Epithelial cell of esophagus (primary cell): ENCODE measurements around the gene DYNLT3.

ENCODE experiments used
- DNase-seq: peaks from one replicate; pipeline ENCODE4 v3.0.0; 2010; ENCODE audit warnings: low read depth
- H3K4me3 ChIP-seq: 2 replicates; pipeline ENCODE4 v1.5.1; 2011; ENCODE audit warnings: mild to moderate bottlenecking, low read length, control low read depth
- TF ChIP-seq, protein P1 (sequence below): IDR thresholded peaks from 2 replicates; pipeline ENCODE4 v1.5.1; 2011; ENCODE audit warnings: low read depth, mild to moderate bottlenecking, low read length, control low read depth, inconsistent platforms; ENCODE audit not compliant: insufficient read depth; ENCODE audit errors: missing control alignments

The DYNLT3 gene

DNA sequence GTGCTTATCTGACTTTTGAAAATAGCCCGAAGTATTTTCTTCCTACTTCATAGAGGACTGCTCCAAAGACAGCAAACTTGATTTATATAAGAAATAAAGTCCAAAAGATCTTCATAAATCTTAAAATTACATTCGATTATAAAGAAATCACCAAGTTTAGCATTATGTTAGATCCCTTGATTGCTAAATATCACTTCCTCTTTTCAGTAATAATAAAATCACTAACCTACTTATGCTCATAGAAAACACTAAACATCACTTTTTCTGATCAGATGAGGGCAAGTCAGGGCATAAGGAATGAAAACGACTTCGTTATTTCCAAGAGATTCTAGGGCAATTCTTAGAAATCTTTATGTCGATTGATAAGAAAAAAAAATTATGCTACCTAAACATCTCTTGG lies 32.0 kb downstream of the DYNLT3 start:
- no peak overlapping the region for H3K4me3 ChIP-seq
- DNase-seq = no peak

DNA sequence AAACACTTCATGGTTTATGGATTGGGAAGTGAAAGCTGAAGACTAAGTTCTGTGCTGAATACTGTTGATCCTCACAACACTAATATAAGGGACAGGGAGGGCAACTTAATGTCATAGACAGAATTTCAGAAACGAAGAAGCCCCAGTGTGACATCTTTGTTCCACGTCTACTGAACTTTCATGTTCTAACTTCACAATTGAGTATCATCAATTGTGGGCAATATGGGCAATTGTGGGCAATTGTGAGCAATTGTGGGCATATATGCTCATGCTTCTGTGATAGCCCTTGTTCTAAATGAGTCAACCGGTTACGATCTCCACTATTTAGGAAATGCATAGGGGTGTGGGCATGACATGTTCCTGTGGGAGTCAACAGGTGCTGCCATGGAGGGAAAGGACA lies 33.8 kb downstream of the DYNLT3 start:
- DNase-seq = no peak
- H3K4me3 ChIP-seq = no peak overlapping the region
- TF ChIP-seq, protein P1, sequence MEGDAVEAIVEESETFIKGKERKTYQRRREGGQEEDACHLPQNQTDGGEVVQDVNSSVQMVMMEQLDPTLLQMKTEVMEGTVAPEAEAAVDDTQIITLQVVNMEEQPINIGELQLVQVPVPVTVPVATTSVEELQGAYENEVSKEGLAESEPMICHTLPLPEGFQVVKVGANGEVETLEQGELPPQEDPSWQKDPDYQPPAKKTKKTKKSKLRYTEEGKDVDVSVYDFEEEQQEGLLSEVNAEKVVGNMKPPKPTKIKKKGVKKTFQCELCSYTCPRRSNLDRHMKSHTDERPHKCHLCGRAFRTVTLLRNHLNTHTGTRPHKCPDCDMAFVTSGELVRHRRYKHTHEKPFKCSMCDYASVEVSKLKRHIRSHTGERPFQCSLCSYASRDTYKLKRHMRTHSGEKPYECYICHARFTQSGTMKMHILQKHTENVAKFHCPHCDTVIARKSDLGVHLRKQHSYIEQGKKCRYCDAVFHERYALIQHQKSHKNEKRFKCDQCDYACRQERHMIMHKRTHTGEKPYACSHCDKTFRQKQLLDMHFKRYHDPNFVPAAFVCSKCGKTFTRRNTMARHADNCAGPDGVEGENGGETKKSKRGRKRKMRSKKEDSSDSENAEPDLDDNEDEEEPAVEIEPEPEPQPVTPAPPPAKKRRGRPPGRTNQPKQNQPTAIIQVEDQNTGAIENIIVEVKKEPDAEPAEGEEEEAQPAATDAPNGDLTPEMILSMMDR = no peak

More for the DNA sequence above, 32.0 kb downstream of the DYNLT3 start:
- TF ChIP-seq, protein P1 = no peak

DNA sequence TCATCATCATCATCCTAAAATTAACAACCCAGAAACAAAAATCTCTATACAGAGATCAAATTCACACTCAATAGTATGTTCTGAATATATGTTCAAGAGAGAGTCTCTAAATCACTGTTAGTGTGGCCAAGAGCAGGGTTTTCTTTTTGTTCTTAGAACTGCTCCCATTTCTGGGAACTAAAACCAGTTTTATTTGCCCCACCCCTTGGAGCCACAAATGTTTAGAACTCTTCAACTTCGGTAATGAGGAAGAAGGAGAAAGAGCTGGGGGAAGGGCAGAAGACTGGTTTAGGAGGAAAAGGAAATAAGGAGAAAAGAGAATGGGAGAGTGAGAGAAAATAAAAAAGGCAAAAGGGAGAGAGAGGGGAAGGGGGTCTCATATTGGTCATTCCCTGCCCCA lies 35.3 kb downstream of the DYNLT3 start:
- TF ChIP-seq, protein P1 = no peak
- no peak overlapping the region for H3K4me3 ChIP-seq
- no peak for DNase-seq

GRCh38 chrX:37809970-37810369 lies 37.4 kb downstream of the DYNLT3 start:
- TF ChIP-seq, protein P1 = no peak

GRCh38 chrX:37803057-37803456 lies 44.3 kb downstream of the DYNLT3 start:
- TF ChIP-seq, protein P1 = no peak
- DNase-seq = no peak
- H3K4me3 ChIP-seq = no peak overlapping the region

More at GRCh38 chrX:37809970-37810369, 37.4 kb downstream of the DYNLT3 start:
- DNase-seq = no peak
- H3K4me3 ChIP-seq = no peak overlapping the region

DNA sequence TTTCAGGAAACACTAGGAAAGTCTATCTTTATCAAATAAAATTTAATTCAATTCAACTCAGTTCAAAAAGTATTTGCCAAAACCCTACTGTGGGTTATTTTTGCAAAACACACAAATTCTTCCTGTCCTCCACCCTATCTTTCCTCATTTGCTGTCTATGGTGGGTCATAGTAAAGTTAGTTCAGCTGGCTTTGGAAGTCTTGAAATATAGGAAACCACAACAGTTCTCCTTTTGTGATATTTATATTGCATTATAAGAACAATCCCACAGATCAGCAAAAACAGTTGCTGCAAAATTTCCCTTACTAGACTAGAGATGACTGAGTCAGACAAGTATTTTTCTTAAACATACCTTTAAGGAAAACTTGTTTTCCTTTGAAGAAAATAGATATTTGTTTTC lies 45.3 kb downstream of the DYNLT3 start:
- no peak for DNase-seq
- no peak overlapping the region for H3K4me3 ChIP-seq
- TF ChIP-seq, protein P1 = no peak

GRCh38 chrX:37800717-37801116 lies 46.7 kb downstream of the DYNLT3 start:
- no peak overlapping the region for H3K4me3 ChIP-seq
- TF ChIP-seq, protein P1 = no peak
- DNase-seq = peak; percentile 8
